Thymus (tissue), 11 donors: Measurements from ENCODE around the gene CTBP2. TPM values are rescaled to one million over a fixed set of nuclear protein-coding genes. Genes with fewer than 3 reads are reported as not detected.

Experiments
- DNase-seq, 9 donors: peaks; one replicate each; pipeline ENCODE4 v3.0.0-alpha.2; 2013; ENCODE audit warnings: low spot score in 9 of 9, low read depth in 6 of 9, missing footprints in 1 of 9
- H3K27ac ChIP-seq, 2 donors: one replicate each; pipeline ENCODE4 v1.5.1; 2013; ENCODE audit warnings: control low read depth in 1 of 2, low read depth in 1 of 2, low read length in 1 of 2, mild to moderate bottlenecking in 1 of 2, moderate library complexity in 1 of 2
- H3K27me3 ChIP-seq, 2 donors: one replicate each; pipeline ENCODE4 v1.5.1; 2013; ENCODE audit warnings: low read length in 1 of 2; ENCODE audit not compliant: control insufficient read depth in 2 of 2, insufficient read depth in 1 of 2
- H3K36me3 ChIP-seq, 2 donors: one replicate each; pipeline ENCODE4 v1.5.1; 2013; ENCODE audit warnings: low read length in 1 of 2, mild to moderate bottlenecking in 1 of 2, moderate library complexity in 1 of 2; ENCODE audit not compliant: control insufficient read depth in 2 of 2, insufficient read depth in 2 of 2
- H3K4me1 ChIP-seq, 2 donors: one replicate each; pipeline ENCODE4 v1.5.1; 2013; ENCODE audit warnings: low read length in 2 of 2; ENCODE audit not compliant: control insufficient read depth in 2 of 2, insufficient read depth in 2 of 2
- H3K4me3 ChIP-seq, 2 donors: one replicate each; pipeline ENCODE4 v1.5.1; 2013; ENCODE audit warnings: low read length in 2 of 2, control low read depth in 1 of 2, mild to moderate bottlenecking in 1 of 2
- H3K9me3 ChIP-seq, 2 donors: one replicate each; pipeline ENCODE4 v1.5.1; 2013; ENCODE audit warnings: low read length in 1 of 2, mild to moderate bottlenecking in 1 of 2; ENCODE audit not compliant: control insufficient read depth in 2 of 2, insufficient read depth in 1 of 2
- WGBS: extraction: QIAGEN DNeasy Blood & Tissue Kit; methylation state at CpG from one replicate; pipeline ENCODE4 v1.1.7; 2013; 5-methylcytosine and 5-hydroxymethylcytosine counted together
- polyA plus RNA-seq: library from polyadenylated mRNA; stranded (reverse); fragments of 200-250 nt; gene quantifications from one replicate; pipeline ENCODE4 v1.2.3, GENCODE V29; 2013
- total RNA-seq: library from RNA; stranded (reverse); fragments of 120-200 nt; gene quantifications from one replicate; pipeline ENCODE4 v1.2.4, GENCODE V29; 2013
- donor health status: healthy.

The CTBP2 gene
- total and polyA plus RNA-seq, 2 donors = 7.1 to 14.6 TPM

DNA sequence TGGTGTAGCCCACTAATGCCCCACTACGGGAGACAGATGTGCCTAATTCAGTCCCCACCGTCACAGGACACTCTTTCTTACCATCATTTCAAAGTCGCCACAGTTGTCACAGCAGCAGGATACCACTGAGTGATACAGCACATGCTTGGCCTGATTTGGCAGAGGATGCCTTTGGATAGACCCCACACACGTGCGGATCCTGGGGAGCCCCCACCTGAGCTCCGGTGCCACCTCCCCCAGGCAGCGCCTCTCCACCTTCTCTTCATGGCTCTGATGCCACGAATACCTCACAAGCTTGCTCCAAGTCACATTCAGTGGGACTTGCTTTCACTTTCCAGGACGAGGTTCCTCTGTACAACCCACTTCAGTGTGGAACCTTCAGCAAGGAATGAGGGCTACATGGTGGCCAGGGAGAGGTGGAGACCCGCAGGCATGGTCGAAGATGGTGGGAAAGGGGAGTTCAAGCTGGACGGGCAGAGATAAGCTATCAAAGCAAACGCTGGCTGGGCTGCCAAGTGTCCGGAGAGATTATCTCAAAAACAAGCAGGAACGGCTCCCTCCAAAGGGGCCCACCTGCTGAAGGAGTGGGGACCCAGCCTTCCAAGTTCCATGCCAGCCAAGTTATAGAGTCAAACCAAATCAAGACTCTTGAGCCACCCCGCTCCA is 111.0 kb downstream of the CTBP2 start:
- Histone ChIP-seq H3K27ac (no peak overlapping the region), H3K4me3 (no peak overlapping the region), H3K27me3 (no peaks in the 10 kb centered on the region), H3K4me1 (peaks cover 0 to 2% of the 10 kb centered on the region in 2 donors), H3K9me3 (no peaks in the 10 kb centered on the region), H3K36me3 (no peaks in the 10 kb centered on the region)
- 83% methylated on average over 16 of the region's 16 CpGs for WGBS
- DNase-seq = no peak

DNA sequence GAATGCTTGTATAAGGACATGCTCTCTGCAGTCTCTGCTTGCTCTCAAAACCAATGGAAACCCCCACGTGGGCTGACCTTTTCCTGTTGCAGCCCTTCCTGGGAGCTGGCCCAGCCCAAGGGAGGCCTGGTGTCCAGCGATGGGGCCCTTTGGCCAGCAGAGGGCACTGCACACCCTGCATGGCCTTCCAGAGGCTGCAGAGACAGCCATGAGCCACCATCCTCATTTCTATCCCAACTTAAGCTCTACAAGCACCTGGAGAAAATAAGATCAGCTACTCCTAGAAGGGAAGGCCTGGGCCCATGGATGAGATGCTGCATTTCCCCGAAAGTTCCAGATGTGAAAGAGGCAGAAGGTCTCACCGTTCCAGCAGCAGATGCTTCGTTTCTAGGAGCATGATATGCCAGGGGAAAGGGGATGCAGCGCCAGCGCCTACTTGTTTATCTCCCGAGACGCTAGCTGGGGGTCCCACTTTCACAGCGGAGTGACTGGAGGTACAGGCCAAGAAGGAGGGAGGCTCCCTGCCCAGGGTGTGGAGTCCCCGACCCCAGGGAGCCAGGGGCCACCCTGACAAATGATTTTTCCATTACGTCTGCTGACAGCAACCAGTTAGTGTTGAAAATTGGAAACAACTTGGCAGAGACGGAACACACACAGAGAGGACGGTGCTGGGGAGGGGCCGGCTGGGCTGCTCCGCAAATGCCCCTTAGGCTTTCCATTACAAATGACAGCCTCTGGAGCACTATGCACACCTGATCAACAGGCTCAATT is 112.1 kb downstream of the CTBP2 start:
- DNase-seq = peak in 7 of 9 donors; percentile 8 to 60 (median 27)
- Histone ChIP-seq H3K27ac (no peak overlapping the region), H3K36me3 (no peaks in the 10 kb centered on the region), H3K4me3 (no peak overlapping the region), H3K4me1 (peaks cover 0 to 2% of the 10 kb centered on the region in 2 donors), H3K27me3 (no peaks in the 10 kb centered on the region), H3K9me3 (no peaks in the 10 kb centered on the region)
- 87% methylated on average over 16 of the region's 16 CpGs for WGBS

DNA sequence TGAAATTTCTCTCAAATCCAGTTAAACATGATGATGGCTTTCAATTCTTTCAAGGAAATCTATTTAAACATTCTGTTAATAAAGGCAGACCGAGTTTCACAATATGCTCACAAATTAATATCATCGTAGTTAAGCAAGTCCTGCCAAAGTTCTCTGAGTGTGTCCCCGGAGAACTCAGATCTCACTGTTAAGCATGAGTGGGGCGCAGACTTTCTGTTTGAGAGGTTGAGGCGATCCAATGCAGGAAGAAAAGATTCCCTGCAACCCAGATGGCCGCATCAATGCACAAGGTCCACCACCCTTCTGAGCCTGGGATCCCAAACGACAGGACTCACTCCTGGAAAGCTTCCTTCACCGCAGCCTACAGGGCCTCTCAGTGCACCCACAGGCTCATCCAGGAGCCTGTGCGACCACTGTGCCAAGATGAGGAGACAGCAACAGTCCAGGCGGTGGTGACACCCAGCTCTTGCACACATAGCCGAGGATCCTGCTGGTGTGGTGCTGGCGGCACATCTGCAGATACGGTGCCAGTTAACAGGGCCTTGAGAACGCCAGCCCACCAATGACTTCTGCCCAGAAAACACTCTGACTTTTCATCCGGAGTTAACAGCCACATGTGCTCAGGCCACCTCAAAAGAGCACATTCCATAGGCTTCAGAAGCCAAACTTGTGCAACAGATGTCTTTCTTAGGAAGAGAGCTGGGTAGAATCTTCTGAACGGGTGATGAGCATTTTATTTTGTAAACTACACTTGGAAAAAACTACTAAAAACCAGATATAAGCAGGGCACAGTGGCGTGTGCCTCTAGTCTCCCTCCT is 116.3 kb downstream of the CTBP2 start:
- Histone ChIP-seq H3K36me3 (no peaks in the 10 kb centered on the region), H3K27ac (no peak overlapping the region), H3K4me3 (no peak overlapping the region), H3K4me1 (peaks cover 0 to 2% of the 10 kb centered on the region in 2 donors), H3K9me3 (no peaks in the 10 kb centered on the region), H3K27me3 (no peaks in the 10 kb centered on the region)
- DNase-seq = no peak
- WGBS = 96% methylated on average over 17 of the region's 17 CpGs

DNA sequence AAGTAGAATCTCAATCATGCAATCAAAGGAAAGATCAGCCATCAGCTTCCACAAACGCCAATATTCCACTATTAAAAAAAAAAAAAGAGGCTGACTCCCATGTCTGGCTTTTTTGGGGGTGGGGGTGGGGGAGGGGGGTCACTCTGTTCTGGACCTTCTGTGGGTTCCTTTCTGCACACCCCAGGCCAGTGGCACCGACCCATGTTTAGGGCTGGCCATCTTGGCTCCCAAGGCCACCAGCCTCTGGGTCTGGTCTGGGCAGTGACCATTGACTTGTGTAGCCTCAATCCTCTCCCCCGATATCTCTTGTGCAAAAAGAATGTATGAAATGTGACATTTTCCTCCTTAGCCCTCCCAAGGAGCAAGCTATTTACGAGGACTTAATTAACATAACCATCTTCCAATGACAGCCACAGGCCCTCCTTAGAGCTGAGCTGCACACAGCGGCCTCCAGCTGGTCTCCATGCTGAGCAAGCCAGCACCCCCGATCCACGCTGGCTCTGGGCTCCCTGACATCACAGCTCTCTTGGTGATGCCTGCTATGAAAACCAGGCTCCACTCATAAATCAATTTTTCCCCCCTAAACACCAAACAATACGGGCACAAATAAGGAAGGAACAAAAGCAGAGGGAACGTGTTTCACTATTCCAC is 118.4 kb downstream of the CTBP2 start:
- no peak overlapping the region for H3K4me3 ChIP-seq
- H3K9me3 ChIP-seq = no peaks in the 10 kb centered on the region
- H3K27me3 ChIP-seq = no peaks in the 10 kb centered on the region
- WGBS = 96% methylated on average over 9 of the region's 9 CpGs
- no peak for DNase-seq
- no peak overlapping the region for H3K27ac ChIP-seq
- H3K36me3 ChIP-seq = no peaks in the 10 kb centered on the region
- no peaks in the 10 kb centered on the region for H3K4me1 ChIP-seq

DNA sequence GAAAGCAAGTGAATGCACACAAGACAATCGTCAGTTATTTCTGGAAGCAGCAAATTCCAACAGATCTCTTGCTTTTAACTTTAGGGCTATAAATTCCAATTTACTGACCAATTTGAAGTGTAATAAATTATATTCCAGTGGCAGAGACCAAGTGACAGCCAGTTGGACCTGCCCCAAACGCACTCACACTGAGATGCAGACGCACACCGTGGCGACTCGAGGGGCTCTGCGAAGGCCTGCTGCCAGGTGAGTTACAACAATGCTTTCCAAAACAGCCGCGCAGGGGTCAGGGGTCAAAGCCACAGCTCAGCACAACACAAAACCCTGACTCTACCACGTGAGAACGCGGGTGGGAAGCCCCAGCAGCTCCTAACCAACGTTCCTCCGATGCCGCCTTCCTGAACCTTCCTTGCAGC is 121.0 kb downstream of the CTBP2 start:
- DNase-seq = no peak
- H3K27ac ChIP-seq = no peak overlapping the region
- no peaks in the 10 kb centered on the region for H3K9me3 ChIP-seq
- no peaks in the 10 kb centered on the region for H3K27me3 ChIP-seq
- WGBS = 91% methylated on average over 15 of the region's 15 CpGs
- H3K4me1 ChIP-seq = no peaks in the 10 kb centered on the region
- no peak overlapping the region for H3K4me3 ChIP-seq
- no peaks in the 10 kb centered on the region for H3K36me3 ChIP-seq

DNA sequence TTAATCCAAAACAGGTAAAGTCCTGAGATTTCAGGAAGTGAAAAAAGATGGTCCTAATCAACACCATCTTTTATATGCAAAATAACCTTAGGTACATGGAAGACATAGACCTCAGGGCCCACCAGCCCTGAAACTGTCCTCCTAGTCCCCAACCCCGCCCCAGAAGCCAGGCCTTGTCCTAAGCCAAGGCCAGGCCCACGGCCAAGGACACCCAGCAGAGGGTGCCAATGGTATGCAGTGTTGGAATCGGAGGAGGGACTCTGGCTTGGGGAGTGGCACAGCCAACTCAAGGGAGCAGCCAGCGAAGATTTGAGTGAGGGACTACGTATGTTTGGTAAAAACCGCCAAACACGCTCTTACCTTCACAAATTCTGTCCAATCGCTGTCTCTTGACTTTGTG is 121.7 kb downstream of the CTBP2 start:
- Histone ChIP-seq H3K4me1 (no peaks in the 10 kb centered on the region), H3K36me3 (no peaks in the 10 kb centered on the region), H3K4me3 (no peak overlapping the region), H3K27me3 (no peaks in the 10 kb centered on the region), H3K9me3 (no peaks in the 10 kb centered on the region), H3K27ac (no peak overlapping the region)
- no peak for DNase-seq
- 96% methylated on average over 8 of the region's 8 CpGs for WGBS

DNA sequence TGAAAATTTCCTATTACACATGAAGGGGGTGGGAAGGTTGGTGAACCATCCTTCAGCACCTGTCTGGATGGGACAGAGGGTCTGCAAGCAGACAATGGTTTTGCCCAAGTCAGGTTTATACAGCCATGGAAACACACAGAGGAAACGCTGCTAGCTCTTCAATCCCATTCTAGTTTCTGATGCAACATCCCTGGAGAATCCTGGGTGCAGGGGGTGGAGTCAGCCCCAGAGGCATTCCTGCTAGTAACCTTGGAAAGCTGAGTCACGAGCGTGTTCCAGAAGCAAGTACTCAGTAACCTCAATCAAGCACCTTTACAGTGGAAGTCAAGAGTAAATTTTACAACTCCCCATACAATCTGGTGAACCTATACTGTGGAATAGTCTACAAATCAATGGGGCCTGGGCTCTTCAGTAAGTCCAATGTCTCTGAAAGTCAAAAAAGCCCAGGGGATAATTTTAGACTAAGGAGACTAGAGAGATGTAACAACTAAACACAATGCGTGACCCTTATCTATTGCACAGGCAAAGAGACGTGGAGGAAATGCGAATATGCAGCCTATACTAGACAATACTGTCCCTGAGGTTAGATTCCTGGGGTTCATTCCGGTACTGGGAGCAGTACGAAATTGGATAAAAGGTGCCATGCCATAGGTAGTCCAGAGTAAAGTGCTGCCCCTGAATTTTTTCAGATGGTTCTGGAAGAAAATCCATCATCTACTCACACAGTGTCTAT is 123.1 kb downstream of the CTBP2 start:
- H3K27ac ChIP-seq = no peak overlapping the region
- H3K4me1 ChIP-seq = no peaks in the 10 kb centered on the region
- no peaks in the 10 kb centered on the region for H3K36me3 ChIP-seq
- 95% methylated on average over 8 of the region's 8 CpGs for WGBS
- DNase-seq = no peak
- H3K27me3 ChIP-seq = no peaks in the 10 kb centered on the region
- no peaks in the 10 kb centered on the region for H3K9me3 ChIP-seq
- H3K4me3 ChIP-seq = no peak overlapping the region

DNA sequence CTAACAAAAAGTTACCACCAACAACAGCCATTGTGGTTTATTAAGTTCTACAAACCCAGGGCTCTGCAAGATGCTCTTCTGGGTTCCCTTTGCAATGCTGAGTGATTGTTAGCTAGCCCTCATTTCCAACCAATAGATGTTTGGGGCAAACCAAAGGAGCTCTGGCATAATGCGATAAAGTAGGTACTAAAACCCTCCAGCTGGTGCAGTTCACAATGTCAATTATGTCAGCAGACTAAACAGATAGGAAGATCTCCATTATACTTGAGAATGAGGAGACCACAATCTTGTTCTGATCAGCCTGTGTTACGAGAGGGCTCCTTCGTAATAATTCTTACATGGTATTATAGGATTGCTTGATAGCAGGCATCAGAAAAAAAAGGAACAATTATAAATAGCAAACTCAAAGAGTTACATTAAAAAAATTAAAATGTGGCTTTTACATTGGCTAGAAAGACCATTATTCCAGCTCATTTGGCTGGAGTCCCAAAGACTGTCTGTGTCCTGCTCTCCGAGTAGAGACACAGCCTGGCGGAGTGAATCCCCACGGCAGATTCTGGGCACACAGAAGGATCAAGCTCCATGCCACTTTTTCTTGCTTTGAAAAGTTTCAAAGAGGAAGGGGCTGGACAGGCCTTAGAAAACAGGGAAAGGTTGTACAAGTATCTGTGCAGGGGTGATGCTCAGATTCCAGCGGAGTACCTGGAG is 124.6 kb downstream of the CTBP2 start:
- no peaks in the 10 kb centered on the region for H3K4me1 ChIP-seq
- WGBS = 98% methylated on average over 7 of the region's 7 CpGs

More for the DNA sequence above, 124.6 kb downstream of the CTBP2 start:
- Histone ChIP-seq H3K9me3 (no peaks in the 10 kb centered on the region), H3K27me3 (no peaks in the 10 kb centered on the region), H3K27ac (no peak overlapping the region), H3K36me3 (no peaks in the 10 kb centered on the region), H3K4me3 (no peak overlapping the region)
- DNase-seq = no peak
